LNCAP (cell line): ENCODE measurements around the gene SC5D.

Experiments
- CTCF ChIP-seq: fragments of 450-650 bp; IDR thresholded peaks from 2 replicates; pipeline ENCODE4 v1.5.1; 2017; ENCODE audit warnings: mild to moderate bottlenecking

The SC5D gene

GRCh38 chr11:121253951-121254350 lies 38.6 kb upstream of the SC5D start:
- TF ChIP-seq CTCF: no peak

GRCh38 chr11:121254756-121255155 lies 37.8 kb upstream of the SC5D start:
- TF ChIP-seq CTCF: no peak

- no peak for TF ChIP-seq CTCF
Measured at GRCh38 chr11:121255473-121256125, 37.0 kb upstream of the SC5D start.

GRCh38 chr11:121257289-121257688 lies 35.3 kb upstream of the SC5D start:
- no peak for TF ChIP-seq CTCF

- no peak for TF ChIP-seq CTCF
Measured at GRCh38 chr11:121257976-121258375, 34.6 kb upstream of the SC5D start.

GRCh38 chr11:121265586-121265985 lies 27.0 kb upstream of the SC5D start:
- no peak for TF ChIP-seq CTCF

GRCh38 chr11:121268581-121268980 lies 24.0 kb upstream of the SC5D start:
- no peak for TF ChIP-seq CTCF
